GM13977 (cell line): ENCODE results near the gene TMEM240.
A peak's percentile ranks its signal among the peaks of the same experiment; 100 is the strongest.
"Not testable (repeated sequence)": the region's sequence is repeated elsewhere in the genome, so short reads cannot be mapped to it uniquely, and the experiment has no call there.

Experiments
- DNase-seq: peaks from one replicate; pipeline ENCODE4 v3.0.0; 2012; ENCODE audit warnings: low spot score
- CTCF ChIP-seq: IDR thresholded peaks from 2 replicates; pipeline ENCODE4 v1.5.1; 2012; ENCODE audit warnings: mild to moderate bottlenecking, control low read depth; ENCODE audit not compliant: insufficient read depth; ENCODE audit errors: extremely low read depth, missing control alignments
- in situ Hi-C: fragments of 300-500 bp; cut with MboI; formaldehyde crosslinking; loops from one replicate; pipeline ENCODE4 v1.12.0; 2022; ENCODE audit warnings: low sequenced_read_pairs, low pct_unique_long_range_greater_than_20kb, mixed read lengths, inconsistent platforms; ENCODE audit not compliant: unreplicated experiment

TMEM240 gene

GRCh38 chr1:1527092-1527816 is 13.2 kb downstream of the TMEM240 start:
- in situ Hi-C loops, result no loop called here
- peak; percentile 13 for DNase-seq
- TF ChIP-seq CTCF, result no peak

GRCh38 chr1:1526476-1526875 is 13.9 kb downstream of the TMEM240 start:
- in situ Hi-C loops, DNase-seq: not testable (repeated sequence)

GRCh38 chr1:1524750-1525383 is 15.6 kb downstream of the TMEM240 start:
- DNase-seq, result peak; percentile 4
- in situ Hi-C loops, result not testable (repeated sequence)

- in situ Hi-C loops, result not testable (repeated sequence)
These were observed 16.8 kb downstream of the TMEM240 start for GRCh38 chr1:1523651-1524050.

GRCh38 chr1:1523226-1523625 is 17.2 kb downstream of the TMEM240 start:
- DNase-seq, in situ Hi-C loops: not testable (repeated sequence)

More at GRCh38 chr1:1523651-1524050, 16.8 kb downstream of the TMEM240 start:
- not testable (repeated sequence) for DNase-seq

- DNase-seq, in situ Hi-C loops: not testable (repeated sequence)
These were observed 17.9 kb downstream of the TMEM240 start for GRCh38 chr1:1522536-1522935.

- in situ Hi-C loops, result no loop called here
- TF ChIP-seq CTCF, result no peak
- peak; percentile 3 for DNase-seq
These were observed 19.1 kb downstream of the TMEM240 start for GRCh38 chr1:1521331-1521730.

GRCh38 chr1:1519805-1520505 is 20.5 kb downstream of the TMEM240 start:
- in situ Hi-C loops, DNase-seq: not testable (repeated sequence)

- in situ Hi-C loops, DNase-seq: not testable (repeated sequence)
These were observed 21.8 kb downstream of the TMEM240 start for GRCh38 chr1:1518621-1519007.

- no peak for DNase-seq
- in situ Hi-C loops, result no loop called here
- no peak for TF ChIP-seq CTCF
These were observed 22.3 kb downstream of the TMEM240 start for GRCh38 chr1:1517973-1518620.

GRCh38 chr1:1516923-1517322 is 23.5 kb downstream of the TMEM240 start:
- in situ Hi-C loops, DNase-seq: not testable (repeated sequence)

- in situ Hi-C loops, DNase-seq: not testable (repeated sequence)
These were observed 26.0 kb downstream of the TMEM240 start for GRCh38 chr1:1514376-1514775.

GRCh38 chr1:1513675-1514074 is 26.7 kb downstream of the TMEM240 start:
- in situ Hi-C loops, DNase-seq: not testable (repeated sequence)

- DNase-seq, in situ Hi-C loops: not testable (repeated sequence)
These were observed 28.0 kb downstream of the TMEM240 start for GRCh38 chr1:1512425-1512824.
